GM21576 (cell line): ENCODE measurements around the gene GNS.

ENCODE experiments used
- ATAC-seq: cut with Tn5 transposase; IDR thresholded peaks from one replicate; pipeline ENCODE4 v1.9.1; 2021; ENCODE audit warnings: mild to moderate bottlenecking, moderate library complexity; ENCODE audit not compliant: unreplicated experiment

The GNS gene

DNA sequence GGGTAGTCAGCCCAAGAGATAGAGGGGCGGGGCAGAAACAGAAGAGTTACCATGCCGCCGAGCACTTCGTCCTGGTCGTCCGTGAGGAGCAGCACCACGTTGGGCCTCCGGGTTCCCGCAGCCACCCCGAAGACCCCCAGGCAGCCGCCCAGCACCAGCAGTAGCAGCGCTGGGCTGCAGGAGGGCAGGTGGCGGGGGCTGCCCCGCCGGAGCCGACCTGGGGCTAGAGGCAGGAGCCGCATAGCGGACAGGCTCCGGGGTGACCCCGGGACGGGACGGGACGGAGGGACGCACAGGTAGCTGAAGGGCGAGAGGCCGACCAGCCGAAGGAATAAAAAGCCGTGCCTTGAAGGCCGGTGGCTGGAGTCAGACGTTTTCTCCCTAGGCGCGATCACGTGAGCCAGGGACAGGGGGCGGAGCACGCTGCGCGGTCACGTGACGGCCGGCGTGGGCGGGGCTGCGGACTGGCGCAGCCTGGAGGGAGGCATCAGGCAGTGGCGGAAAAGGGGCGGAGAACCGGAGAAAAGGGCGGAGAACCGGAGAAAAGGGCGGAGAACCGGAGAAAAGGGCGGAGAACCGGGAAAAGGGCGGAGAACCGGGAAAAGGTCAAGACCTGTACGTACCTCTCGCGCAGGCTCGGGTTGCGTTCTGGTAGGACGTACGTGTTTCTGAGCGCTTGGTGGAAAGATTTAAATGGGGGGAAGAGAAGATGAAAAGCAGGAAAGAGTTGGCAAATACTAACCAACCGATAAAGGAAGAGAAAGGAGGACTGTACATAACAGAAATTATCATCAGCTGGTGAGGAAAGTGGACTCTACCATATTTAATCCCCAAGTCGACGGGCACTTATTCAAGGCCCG, at the start of gene GNS:
Gene GNS, minus strand, starts transcription at position 372 of the 860 bp plus-strand sequence. Its CDS starts 130 bp downstream, at position 242.
- ATAC-seq = peak; percentile 79

DNA sequence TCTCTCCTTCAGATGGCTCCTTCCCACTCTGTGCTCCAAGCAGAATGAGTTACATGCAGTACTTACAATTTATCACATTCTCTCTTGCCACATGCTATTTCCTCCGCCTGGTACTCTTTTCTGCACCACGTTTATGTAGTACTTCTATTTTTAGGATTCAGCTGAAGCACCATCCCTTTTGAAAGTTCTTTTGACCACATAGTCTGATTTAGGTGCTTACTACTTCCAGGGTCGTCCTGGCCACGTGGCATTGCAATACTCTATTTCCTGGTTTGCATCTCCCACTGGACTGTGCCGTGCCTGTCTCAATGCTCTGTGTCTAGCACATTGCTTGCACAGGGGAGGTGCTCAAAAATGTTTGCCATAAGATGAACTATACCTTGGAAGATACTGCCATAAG, 48.9 kb upstream of the GNS start:
- ATAC-seq = no peak

DNA sequence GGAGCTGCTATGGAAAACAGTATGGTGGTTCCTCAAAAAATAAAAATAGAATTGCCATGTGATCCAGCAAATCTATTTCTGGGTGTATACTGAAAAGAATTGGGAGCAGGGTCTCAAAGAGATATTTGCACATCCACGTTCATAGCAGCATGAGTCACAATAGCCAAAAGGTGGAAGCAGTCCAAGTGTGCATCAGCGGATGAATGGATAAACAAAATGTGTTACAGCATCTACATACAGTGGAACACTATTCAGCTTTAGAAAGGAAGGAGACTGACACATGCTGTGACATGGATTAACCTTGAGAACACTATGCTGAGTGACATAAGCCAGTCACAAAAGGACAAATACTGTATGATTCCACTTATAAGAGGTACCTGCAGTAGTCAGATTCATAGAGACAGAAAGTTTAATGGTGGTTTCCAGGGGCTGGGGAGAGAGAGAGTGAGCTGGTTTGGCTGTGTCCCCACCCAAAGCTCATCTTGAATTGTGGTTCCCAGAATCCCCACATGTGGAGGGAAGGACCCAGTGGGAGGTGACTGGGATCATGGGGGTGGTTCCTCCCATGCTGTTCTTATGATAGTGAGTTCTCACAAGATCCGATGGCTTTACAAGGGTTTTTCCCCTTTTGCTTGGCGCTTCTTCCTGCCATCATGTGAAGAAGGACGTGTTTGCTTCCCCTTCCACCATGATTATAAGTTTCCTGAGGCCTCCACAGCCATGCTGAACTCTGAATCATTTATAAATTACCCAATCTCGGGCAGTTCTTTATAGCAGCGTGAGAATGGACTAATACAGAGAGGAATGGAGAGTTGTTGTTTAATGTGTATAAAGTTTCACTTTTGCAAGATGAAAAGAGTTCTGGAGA, 47.6 kb upstream of the GNS start:
- ATAC-seq = no peak

DNA sequence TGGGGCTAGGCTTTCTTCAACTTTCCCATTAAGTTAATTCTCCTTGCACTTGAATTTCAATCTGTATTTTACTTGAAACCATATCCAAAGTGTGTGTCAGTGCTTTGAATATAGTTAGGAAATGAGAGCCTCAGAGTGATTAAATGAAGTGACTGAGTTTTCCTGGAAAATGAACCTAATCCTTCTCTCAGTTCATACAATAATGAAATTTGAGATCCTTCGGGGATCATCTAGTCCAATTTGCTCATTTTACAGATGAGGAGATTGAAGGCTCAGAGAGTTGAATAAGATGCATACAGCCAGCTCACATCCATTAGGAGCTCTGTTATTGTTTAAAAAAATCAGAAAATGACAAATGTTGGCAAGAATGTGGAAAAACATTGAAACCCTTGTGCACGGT, 47.0 kb upstream of the GNS start:
- no peak for ATAC-seq

DNA sequence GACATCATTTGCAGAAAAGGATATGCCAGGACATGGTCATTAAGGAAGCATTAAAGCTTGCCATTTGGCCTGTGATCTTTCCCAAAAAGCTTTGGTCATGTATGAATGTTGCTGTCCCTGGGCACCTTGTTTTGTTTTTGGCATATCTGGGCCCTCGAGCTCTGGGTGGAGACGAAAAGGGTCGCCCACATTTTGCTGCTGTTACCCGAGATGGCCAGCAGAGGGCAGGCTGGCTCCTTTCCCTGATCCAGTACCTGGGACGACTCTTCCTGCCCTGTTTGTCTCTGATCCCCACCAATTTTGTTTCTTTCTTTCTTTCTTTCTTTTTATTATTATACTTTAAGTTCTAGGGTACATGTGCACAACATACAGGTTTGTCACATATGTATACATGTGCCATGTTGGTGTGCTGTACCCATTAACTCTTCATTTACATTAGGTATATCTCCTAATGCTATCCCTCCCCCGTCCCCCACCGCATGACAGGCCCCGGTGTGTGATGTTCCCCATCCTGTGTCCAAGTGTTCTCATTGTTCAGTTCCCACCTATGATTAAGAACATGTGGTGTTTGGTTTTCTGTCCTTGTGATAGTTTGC, 43.1 kb upstream of the GNS start:
- peak; percentile 61 for ATAC-seq

DNA sequence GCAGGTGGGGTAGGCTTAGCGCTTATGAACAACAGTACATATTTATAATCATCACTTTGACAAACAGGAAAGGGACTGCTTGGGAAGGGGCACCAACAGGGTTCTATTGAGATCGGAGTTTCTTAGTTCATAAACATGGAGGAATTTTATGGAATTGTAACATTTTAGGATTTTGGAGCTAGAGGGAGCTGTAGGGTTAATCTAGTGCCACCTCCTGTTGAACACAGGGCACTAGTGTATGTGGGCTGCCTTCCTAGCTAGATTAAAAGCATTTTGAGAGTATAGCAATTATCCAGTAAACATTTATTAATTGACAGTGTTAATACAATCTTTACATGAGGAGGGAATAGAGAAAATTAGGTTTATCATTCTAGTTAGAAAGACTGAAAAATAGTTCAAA, 42.2 kb upstream of the GNS start:
- ATAC-seq = no peak

DNA sequence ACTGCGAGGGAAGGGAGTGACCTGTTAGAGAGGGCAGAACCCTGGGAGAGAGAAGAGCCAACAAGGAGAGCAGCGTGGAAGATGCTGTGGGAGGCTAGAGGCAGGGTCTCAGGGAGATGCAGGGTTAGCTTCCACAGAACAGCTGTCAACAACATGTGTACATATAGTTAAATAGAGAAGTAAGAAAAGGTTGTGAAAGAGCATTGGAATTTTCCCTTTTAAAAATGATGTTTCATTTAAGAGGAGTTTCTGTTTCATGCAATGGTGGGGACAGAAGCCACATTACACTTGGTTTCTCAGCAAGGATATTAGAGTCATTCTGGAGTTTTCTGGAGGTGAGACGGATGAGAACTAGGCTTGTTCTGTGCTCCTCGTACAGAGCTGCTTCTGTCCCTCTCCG, 41.4 kb upstream of the GNS start:
- peak; percentile 60 for ATAC-seq

DNA sequence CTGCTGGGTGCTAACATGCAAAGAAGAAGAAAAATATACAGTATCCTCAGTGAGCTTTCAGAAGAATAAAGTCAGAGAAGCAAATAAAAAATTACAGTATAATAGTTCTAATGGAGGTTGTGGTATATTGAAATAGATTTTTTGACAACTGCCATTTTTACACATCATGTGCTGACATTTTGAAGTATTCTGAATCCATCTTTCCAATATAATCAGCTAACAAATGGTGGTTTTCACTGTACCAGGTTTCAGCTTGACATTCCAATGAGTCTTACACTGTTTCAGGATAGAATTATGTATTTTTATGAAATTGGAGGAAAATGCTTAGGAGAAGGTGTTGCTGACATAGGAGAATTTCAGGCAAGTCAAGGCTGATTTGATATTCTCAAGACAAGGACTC, 39.0 kb upstream of the GNS start:
- ATAC-seq = no peak

DNA sequence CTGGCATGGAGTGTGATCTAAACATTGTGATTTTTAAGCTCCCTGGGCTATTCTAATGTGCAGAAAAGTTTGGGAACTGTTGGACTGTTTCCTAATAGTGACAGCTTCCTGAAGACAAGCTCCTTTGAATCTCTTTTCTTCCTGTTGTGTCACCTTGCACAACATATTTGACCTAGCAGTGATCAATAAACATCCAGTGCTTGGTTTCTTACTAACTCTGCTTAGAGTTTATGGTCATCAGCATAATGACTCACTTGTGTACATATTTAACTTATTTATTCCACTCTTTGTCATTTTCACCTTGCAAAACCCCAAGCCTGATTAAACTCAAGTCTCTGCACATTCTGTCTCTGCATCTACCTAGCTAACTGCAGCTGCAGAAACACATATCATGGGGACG, 38.0 kb upstream of the GNS start:
- no peak for ATAC-seq

DNA sequence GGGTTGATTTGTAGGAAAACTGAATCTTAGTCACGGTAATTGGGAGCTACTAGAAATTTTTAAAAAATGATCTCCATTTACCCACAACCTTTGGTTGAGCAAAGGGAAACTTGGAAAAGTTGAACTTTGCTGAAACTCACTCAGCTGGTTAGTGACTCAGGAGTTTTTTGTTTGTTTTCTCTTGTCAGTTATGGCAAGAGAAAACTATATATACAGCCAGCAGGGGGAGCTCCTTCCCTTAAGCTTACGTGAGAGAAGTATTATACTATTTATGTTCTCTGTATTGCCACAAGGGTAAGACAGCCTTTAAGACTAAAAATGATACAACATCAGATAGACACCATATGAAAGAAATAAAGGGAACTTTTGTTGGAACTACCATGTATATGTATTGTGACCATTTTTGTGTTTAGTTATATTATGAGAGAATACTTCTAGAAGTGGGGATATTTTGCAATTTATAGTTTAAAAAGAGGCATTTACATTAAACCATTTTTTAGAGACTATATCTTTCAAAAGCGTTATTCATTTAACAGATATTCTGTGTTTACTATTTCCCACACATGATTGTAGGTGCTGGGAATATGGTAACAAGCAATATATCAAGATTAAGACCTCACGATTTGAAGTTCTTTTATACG, 37.1 kb upstream of the GNS start:
- ATAC-seq = peak; percentile 58

DNA sequence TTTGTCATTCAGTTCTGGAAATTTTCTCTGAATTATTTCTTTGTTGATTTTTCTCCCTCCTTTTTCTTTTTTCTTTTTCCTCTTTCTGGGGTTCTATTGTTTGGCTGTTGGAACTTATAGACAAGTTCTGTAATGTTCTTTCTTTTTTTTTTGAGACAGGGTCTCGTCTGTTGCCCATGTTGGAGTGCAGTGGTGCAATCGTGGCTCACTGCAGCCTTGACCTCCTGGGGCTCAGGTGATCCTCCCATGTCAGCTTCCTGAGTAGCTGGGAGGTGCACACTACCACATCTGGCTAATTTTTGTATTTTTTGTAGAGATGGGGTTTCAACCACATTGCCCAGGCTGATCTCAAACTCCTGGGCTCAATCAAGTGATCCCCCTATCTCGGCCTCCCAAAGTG, 35.1 kb upstream of the GNS start:
- ATAC-seq = no peak

DNA sequence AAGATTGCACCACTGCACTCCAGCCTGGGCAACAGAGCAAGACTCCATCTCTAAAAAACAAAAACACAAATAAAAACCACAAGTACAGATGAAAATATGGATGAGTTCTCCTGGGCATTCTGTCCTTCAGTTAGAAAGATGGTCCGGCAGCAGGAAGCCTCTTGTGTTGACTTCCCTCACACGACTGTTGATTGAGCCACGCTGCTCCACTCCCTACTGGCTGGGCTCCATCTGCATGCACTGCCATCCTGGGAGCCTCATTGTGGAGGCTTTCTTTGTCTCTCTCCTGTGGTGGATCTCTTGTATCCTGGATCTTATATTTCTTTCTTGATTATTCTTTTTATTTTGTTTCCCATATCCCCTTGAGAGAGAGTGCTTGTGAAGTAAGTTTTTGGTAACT, 34.4 kb upstream of the GNS start:
- no peak for ATAC-seq

DNA sequence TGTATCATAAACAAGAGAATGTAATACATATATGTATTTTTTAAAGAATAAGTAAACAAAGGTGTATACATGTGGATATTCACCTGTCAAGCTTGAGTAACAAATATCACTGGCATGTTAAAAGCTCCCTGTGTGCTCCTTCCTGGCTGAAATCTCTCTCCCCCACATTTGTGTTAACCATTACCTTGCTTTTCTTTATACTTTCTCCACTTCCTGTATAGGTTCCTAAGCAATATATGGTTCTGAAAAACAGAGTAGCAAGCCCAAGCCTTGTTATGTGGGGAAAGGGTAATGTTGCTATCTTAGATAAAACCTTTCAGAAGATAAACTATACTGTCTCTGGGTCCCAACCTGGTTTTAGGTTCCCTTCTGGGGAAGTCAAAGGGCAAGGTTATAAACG, 32.9 kb upstream of the GNS start:
- no peak for ATAC-seq

DNA sequence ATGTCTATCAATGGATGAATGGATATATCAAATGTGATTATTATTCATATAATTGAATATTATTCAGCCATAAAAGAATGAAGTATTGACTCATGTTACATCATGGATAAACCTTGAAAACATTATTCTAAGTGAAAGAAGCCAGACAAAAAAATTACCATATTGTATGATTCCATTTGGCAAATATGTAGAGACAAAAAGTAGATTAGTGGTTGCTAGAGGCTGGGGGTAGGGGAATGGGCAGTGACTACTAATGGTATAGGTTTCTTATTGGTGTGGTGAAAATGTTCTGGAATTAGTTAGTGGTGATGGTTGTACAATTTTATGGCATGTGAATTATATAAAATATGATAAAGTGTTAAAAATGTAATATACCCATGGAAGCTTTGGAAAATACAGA, 31.8 kb upstream of the GNS start:
- no peak for ATAC-seq

DNA sequence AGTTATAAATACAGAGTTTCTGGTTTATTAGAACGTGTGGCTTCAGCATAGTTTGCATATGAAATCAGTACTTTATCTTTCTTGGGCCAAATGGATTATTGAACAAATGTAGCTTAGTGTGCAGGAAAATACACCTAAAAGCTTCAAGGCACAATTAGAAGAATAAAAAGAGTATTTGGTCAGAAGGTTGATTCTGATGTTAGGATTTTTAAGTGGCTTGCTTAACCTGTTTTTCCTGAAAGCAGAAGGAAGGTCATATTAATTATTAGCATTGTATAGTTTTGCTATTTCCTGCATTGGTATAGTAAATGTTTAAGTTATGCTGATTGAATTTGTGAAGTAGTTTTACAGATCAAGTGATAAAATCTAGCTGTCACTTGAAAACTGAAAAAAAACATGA, 31.0 kb upstream of the GNS start:
- ATAC-seq = no peak

DNA sequence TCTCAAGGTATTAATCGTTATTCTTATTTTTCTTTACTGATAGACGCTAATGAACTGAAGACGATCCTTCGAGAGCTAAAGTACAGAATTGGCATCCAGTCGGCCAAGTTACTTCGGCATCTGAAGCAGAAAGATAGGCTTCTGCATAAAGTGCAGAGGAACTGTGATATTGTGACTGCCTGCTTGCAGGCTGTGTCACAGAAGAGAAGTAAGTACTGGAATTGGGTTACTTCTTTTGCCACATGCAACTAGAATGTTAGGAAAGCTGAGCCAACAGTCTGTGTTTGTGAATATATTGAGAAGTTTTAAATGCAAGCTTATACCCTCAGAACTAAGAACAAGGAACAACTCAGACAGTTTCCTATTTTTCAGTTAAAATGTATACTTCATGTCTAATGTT, 26.6 kb upstream of the GNS start:
- ATAC-seq = no peak

DNA sequence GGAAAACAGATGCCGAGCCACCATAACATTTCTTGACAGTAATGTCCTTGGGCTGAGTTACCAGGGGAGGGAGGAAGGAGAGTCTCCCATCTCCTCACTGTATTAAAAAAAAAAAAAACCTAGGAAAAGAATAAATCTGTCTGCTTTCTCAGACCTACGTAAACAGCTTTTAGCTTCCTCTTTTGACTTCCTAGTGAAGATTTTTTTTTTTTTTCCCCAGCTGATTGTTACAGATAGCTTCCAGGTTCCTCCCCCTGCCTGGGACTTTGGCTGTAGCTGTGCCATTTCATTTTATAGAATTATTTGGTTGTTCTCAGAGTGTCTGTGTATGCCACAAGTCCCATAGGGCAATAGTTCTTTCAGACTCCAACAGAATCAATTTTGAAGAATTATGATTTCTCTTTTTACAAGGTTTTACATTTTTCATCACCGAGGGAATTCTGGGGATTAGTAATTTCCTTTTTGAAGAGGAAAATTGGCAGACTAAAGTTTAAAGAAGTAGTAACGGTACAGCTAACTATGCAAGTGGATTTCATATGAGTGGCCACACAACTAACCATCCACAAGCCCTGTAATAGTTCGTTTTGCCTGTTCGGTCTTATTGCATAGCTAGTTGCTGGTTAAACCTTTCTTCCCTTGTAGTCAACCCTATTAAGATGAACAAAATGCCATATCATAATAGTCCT, 23.1 kb upstream of the GNS start:
- ATAC-seq = no peak

DNA sequence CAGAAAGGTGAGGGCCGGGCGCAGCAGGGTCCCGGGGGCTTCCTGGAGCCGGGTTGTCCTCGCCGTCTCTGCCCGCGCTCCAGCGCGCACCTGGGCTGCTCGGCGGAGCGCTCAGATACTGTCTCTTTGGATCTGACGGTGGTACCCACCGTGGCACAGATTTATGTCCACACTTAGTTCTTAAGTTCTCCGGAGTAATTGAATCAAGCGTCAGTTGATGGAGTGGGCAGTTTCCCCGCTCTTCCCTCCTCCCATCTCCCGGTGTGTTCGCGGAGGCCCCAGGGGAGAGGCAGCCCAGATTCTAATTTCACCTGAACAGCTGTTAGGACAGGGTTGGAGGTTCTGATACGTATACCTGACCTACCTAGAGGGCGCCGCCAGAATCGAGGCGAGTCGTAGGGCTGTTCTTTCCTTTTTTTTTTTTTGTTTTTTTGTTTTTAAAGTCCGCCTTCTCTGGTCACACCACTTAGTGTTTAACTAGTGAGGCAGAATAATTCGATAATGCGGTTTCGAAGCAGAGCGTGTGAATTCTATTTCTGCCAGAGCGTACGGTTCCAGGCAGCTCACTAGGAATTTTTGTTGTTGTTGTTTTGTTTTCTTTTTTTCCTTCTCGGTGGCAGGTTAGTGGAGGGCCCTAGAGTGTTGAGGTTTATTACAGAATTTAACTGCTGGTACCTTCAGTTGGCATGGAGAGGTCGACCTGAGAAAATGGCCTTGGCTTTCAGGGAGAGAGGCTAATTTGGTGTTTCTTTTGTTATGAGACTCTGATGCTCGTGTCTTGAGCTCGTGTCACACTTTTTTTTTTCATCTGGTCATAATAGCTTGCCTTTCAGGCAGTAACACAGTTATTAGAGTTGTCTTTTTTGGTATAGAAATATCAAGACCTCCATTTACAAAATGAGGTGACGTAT, 22.3 kb upstream of the GNS start:
- no peak for ATAC-seq

DNA sequence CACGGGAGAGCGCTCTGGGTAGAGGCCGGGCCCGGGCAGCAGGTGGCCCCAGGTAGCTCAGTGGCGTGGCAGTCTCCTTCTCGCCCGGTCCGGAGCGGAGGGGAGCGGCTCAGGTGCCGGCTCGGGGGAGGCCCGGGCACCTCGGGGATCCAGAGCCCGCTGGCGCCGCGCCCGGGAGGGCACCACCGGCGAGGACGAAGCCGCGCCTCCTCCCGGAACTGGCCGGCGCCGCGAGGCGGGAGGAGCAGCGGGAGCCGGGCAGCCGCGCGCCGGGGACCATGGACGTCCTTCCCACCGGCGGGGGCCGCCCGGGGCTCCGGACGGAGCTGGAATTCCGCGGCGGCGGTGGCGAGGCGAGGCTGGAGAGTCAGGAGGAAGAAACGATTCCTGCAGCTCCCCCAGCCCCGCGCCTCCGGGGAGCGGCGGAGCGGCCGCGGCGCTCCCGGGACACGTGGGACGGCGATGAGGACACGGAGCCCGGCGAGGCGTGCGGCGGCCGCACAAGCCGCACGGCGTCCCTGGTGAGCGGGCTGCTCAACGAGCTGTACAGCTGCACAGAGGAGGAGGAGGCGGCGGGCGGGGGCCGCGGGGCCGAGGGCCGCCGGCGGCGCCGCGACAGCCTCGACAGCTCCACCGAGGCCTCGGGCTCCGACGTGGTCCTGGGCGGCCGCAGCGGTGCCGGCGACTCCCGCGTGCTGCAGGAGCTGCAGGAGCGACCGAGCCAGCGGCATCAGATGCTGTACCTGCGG, 21.5 kb upstream of the GNS start:
- no peak for ATAC-seq
